Esophagus muscularis mucosa (tissue), 4 donors: ENCODE measurements around the gene FOLR3. TPM values are rescaled to one million over a fixed set of nuclear protein-coding genes. Genes with fewer than 3 reads are reported as not detected.
"Not testable (repeated sequence)": the region's sequence is repeated elsewhere in the genome, so short reads cannot be mapped to it uniquely, and the experiment has no call there.

ENCODE experiments used
- DNase-seq: peaks from one replicate; pipeline ENCODE4 v3.0.0-alpha.2; 2017; ENCODE audit errors: extremely low spot score
- H3K27ac ChIP-seq, 4 donors: fragments of 200-600 bp; sonication (generic); replicated peaks in 1 of 4; 1 replicate in 3 of 4; 2 replicates in 1 of 4; pipeline ENCODE4 v1.5.1; 2016 to 2019; ENCODE audit warnings: mild to moderate bottlenecking in 1 of 4
- H3K27me3 ChIP-seq, 4 donors: fragments of 200-600 bp; sonication (generic); one replicate each; pipeline versions ENCODE4 v1.5.1 to v1.6.0; 2016 to 2019
- H3K36me3 ChIP-seq, 4 donors: fragments of 200-600 bp; sonication (generic); one replicate each; pipeline ENCODE4 v1.5.1; 2016 to 2019
- H3K4me1 ChIP-seq, 4 donors: fragments of 200-600 bp; sonication (generic); one replicate each; pipeline ENCODE4 v1.5.1; 2016 to 2019
- H3K4me3 ChIP-seq, 4 donors: fragments of 200-600 bp; sonication (generic); 1 replicate in 2 of 4; 2 replicates in 2 of 4; pipeline ENCODE4 v1.5.1; 2016 to 2019; ENCODE audit warnings: mild to moderate bottlenecking in 4 of 4, moderate library complexity in 1 of 4
- H3K9me3 ChIP-seq, 4 donors: fragments of 200-600 bp; sonication (generic); 1 replicate in 3 of 4; 2 replicates in 1 of 4; pipeline ENCODE4 v1.5.1; 2016 to 2019
- CTCF ChIP-seq, 3 experiments: fragments of 200-600 bp in 2 of 3; fragments of 450-650 bp in 1 of 3; sonication (generic) in 2 of 3; IDR thresholded peaks; one replicate each; pipeline ENCODE4 v1.5.1; 2017 to 2019; ENCODE audit warnings: antibody characterized with exemption in 3 of 3, mild to moderate bottlenecking in 2 of 3, moderate library complexity in 1 of 3
- EP300 ChIP-seq: sonication (generic); formaldehyde crosslinking; IDR thresholded peaks from one replicate; pipeline ENCODE4 v1.6.1; 2017; ENCODE audit warnings: antibody characterized with exemption
- POLR2A ChIP-seq: fragments of 450-650 bp; IDR thresholded peaks from one replicate; pipeline ENCODE4 v1.6.1; 2017; ENCODE audit warnings: antibody characterized with exemption, moderate library complexity, mild to moderate bottlenecking, low read depth
- POLR2AphosphoS5 ChIP-seq, 2 donors: sonication (generic); formaldehyde crosslinking; IDR thresholded peaks; one replicate each; pipeline ENCODE4 v1.6.1; 2017; ENCODE audit warnings: antibody characterized with exemption in 2 of 2
- WGBS: methylation state at CpG from one replicate; pipeline ENCODE4 v1.1.5; 2018; 5-methylcytosine and 5-hydroxymethylcytosine counted together
- intact Hi-C: fragments of 100-400 bp; cut with DNase I; formaldehyde crosslinking; loops from one replicate; pipeline ENCODE4 v1.15.1; 2023
- total RNA-seq, 4 donors: library from RNA; depleted of rRNA; stranded (reverse); fragments of >200 nt; gene quantifications; one replicate each; pipeline versions ENCODE4 v1.1.0 to v1.2.1, GENCODE V29; 2016

FOLR3 gene
- under 1 TPM in 2 of 4 donors, not detected in 2; 0.50 to 0.83 TPM for total RNA-seq

- H3K9me3 ChIP-seq, DNase-seq, H3K36me3 ChIP-seq, H3K4me1 ChIP-seq, intact Hi-C loops, H3K4me3 ChIP-seq, H3K27ac ChIP-seq, H3K27me3 ChIP-seq: not testable (repeated sequence)
- 94% methylated on average over 4 of the region's 4 CpGs for WGBS
Observed at GRCh38 chr11:72135473-72135872, at the start of gene FOLR3. FOLR3 (plus strand) TSS chr11:72135725; CDS start chr11:72135953, 228 bp downstream.

- peaks cover 10 to 15% (median 12%) of the 10 kb centered on the region in 4 donors for H3K4me1 ChIP-seq
- DNase-seq, result no peak
- WGBS, result 79% methylated on average over 4 of the region's 4 CpGs
- peaks cover 0 to 36% (median 19%) of the 10 kb centered on the region in 4 donors for H3K36me3 ChIP-seq
- H3K4me3 ChIP-seq, result no peak overlapping the region
- H3K9me3 ChIP-seq, result no peaks in the 10 kb centered on the region
- no peak overlapping the region for H3K27ac ChIP-seq
- intact Hi-C loops, result no loop called here
- no peaks in the 10 kb centered on the region for H3K27me3 ChIP-seq
- TF ChIP-seq CTCF (IDR thresholded peaks at IDR 0.05) (no peak), EP300 (no peak), POLR2A (no peak), POLR2AphosphoS5 (IDR thresholded peaks at IDR 0.05) (no peak)
Observed at GRCh38 chr11:72088076-72088808, 47.3 kb upstream of the FOLR3 start.

- TF ChIP-seq EP300 (no peak), POLR2AphosphoS5 (IDR thresholded peaks at IDR 0.05) (peak; percentile 53 to 55), POLR2A (no peak), CTCF (IDR thresholded peaks at IDR 0.05) (peak; percentile 89 to 95 (median 94))
- H3K4me3 ChIP-seq, result no peak overlapping the region
- H3K4me1 ChIP-seq, result peaks cover 10 to 15% (median 12%) of the 10 kb centered on the region in 4 donors
- DNase-seq, result no peak
- intact Hi-C loops, result loop anchor here (2.0 kb wide), 1 partner anchor 66 kb away; no protein-coding TSS in a partner anchor
- peak overlapping the region; percentile 48 to 69 (median 56) for H3K27ac ChIP-seq
- H3K9me3 ChIP-seq, result no peaks in the 10 kb centered on the region
- 29% methylated on average over 4 of the region's 4 CpGs for WGBS
- H3K36me3 ChIP-seq, result peaks cover 13 to 61% (median 41%) of the 10 kb centered on the region in 4 donors
- H3K27me3 ChIP-seq, result no peaks in the 10 kb centered on the region
Observed at GRCh38 chr11:72091292-72091691, 44.2 kb upstream of the FOLR3 start.

- WGBS, result 93% methylated on average over 3 of the region's 3 CpGs
- H3K4me3 ChIP-seq, result no peak overlapping the region
- no peaks in the 10 kb centered on the region for H3K27me3 ChIP-seq
- no peak for DNase-seq
- no peaks in the 10 kb centered on the region for H3K9me3 ChIP-seq
- intact Hi-C loops, result no loop called here
- peaks cover 33 to 64% (median 62%) of the 10 kb centered on the region in 4 donors for H3K36me3 ChIP-seq
- no peak overlapping the region for H3K27ac ChIP-seq
- TF ChIP-seq POLR2AphosphoS5 (IDR thresholded peaks at IDR 0.05), result no peak
- TF ChIP-seq POLR2A, result no peak
- no peak for TF ChIP-seq CTCF (IDR thresholded peaks at IDR 0.05)
- no peak for TF ChIP-seq EP300
- peaks cover 33 to 44% (median 36%) of the 10 kb centered on the region in 4 donors for H3K4me1 ChIP-seq
Observed at GRCh38 chr11:72098741-72099140, 36.8 kb upstream of the FOLR3 start.

GRCh38 chr11:72100009-72100408 is 35.5 kb upstream of the FOLR3 start:
- no peak overlapping the region for H3K27ac ChIP-seq
- H3K4me3 ChIP-seq, result no peak overlapping the region
- peaks cover 23 to 52% (median 52%) of the 10 kb centered on the region in 4 donors for H3K36me3 ChIP-seq
- peaks cover 35 to 48% (median 39%) of the 10 kb centered on the region in 4 donors for H3K4me1 ChIP-seq
- no peak for DNase-seq
- intact Hi-C loops, result no loop called here
- no peaks in the 10 kb centered on the region for H3K9me3 ChIP-seq
- no peaks in the 10 kb centered on the region for H3K27me3 ChIP-seq
- 93% methylated on average over 3 of the region's 3 CpGs for WGBS
- no peak for TF ChIP-seq POLR2A
- TF ChIP-seq POLR2AphosphoS5 (IDR thresholded peaks at IDR 0.05), result no peak
- TF ChIP-seq CTCF (IDR thresholded peaks at IDR 0.05), result no peak
- TF ChIP-seq EP300, result no peak
